IPS-NIHi11 (cell line): Measurements from ENCODE around the gene CCDC116.
"Not testable (repeated sequence)": the region's sequence is repeated elsewhere in the genome, so short reads cannot be mapped to it uniquely, and the experiment has no call there.

Experiments used
- DNase-seq: peaks from one replicate; pipeline ENCODE4 v3.0.0; 2012; ENCODE audit warnings: mixed read lengths, low spot score

The CCDC116 gene

DNA sequence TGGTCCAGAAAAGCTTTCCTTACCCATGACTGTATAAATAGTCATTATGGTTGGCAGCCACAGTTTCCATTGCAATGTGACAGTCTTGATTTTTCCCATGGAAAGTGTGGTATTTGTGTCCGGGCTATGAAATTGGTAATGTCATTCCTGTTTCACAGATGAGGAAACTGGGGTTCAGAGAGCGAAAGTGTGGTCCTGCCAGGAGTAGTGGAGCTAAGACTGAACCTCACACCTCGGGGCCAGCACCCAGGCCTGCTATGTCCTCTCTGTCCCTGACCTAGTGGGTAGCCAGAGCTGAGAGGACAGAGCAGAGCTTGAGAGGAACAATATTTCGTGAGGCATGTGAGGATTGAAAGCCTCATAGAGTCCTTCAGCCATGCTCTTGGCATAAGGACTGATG, 1.5 kb upstream of the CCDC116 start:
- no peak for DNase-seq

DNA sequence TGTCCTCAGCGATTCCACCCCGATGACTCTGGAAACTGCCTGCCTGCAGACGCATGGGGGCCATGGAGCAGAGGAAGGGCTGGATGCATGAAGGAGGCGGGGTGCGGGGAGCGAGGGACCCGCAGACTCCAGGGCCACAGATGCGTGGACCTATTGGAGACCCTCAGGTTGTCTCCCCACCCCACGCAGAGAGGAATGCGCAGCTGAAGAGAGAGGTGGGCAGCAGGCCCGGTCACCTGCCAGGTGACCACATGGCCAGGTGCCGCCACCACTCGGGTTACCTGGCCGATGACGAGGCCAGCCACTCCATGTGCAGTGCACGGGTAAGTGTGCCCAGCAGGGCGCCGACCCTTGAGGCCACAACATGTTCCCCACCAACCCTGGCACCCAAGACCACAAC, 371 bp downstream of the CCDC116 start:
- DNase-seq, result no peak

DNA sequence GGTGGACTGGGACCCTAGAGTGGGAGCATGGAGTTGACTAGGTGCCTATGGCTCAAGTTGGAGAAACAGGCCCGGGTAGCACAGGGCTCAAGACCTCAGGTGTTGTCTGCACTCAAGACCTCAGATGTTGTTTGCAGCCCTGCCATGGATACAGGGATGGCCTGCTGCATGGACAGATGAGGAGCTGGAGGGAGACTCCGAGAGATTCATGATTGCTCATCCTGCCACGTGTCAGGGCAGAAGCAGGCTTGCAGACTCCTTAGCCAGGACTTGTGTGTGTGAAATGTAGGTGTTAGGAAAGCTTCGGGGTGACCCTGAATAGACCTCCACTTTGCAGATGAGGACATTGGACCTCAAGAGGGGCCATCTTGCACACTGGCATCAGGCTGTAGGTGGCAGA, 921 bp downstream of the CCDC116 start:
- DNase-seq, result no peak

DNA sequence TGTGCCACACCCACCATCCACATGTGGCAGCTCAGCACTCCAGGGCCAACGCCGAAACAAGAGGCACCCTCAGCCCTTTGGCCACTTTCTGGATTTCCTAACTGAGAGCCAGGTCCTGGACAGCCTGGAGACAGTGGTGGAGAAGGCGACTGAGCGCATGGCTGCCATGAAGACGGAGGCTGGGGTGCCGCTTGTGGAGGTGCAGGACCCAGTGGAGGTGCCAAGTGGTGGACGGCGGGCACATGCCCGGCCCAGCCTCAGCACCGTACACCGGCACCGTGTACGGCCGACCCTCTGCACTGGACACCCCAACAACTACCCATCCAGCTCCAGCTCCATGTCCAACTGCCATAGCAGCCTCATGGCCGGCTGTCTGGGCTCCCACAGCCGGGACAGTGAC, 1.5 kb downstream of the CCDC116 start:
- DNase-seq, result no peak

DNA sequence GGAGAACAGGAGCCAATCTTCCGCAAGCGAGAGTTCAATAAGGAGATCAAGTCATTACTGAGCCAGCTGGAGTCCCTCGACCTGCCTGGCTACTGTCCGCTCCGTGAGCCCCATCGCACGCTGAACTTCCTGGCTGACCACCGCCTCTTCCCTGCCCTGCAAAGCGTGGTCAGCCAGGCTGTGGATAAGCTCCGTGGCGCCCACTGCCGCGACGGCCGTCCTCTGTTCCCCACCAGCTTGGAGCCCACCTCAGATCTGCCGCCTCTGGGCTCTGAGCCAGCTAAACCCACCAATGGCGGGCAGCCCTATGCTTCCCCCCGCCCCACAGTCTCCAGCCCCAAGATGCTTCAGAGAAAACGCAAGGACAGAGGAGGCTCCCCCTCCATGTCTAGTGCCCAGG, 2.3 kb downstream of the CCDC116 start:
- no peak for DNase-seq

DNA sequence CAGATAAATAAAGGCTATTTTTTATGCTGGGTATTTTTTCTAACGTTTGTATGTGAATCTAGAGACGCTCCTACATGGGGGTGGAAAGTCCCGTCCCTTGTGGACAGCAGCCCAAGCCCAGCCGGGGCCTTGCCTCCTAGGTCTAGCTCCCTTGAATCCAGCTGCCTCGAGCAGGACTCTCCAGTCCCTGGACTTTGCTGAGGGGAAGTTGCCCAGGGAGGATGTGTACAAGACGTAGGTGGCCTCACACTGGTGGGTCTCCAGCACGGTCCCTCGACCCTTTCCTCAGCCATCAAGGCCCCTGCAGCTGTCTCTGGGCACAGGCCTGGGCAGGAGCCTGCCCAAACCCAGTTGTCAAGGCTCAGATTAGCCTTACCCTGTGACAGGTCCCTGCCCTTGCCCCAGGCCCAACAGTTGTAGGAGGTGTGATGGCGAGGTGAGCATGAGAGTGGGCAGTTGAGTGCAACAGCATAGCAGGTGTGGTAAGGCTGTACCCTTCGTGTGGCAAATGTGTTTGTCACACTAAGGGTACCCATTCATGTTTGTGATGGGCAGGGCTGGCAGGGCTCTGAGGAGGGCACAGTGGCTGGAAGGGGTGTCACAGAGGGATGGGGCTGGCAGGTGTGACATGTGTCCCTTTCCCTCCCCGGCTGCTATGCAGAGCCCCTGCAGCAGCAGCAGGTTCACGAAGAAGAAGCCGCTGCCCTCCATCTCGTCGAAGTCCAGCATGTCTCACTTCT, 3.4 kb downstream of the CCDC116 start:
- no peak for DNase-seq

DNA sequence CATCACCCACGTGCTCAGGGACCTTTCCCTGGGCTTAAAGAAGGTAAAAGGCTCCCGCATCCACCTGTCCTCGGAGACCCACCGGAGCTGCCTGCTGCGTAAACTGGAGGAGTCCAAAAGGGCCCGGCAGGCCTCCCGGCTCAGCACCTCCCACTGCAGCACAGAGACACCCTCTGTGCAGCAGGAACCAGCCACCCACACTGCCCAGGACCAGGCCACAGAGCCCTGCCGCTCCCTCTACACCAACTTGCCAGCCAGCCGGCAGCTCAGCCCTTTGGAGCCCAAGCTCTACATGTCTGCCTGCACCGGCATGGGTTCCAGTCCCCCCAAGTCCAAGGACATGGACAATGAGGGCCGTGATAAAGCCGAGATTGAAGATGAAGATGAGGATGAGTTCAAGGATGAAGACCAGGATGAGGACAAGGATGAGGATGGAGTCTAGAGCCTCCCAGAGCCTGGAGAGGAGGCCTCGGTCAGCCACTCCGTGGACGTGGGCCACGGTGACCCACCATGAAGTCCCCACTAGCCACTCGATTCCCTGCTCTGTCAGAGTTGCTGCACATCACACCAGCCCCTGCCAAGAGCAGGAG, 4.2 kb downstream of the CCDC116 start:
- no peak for DNase-seq

DNA sequence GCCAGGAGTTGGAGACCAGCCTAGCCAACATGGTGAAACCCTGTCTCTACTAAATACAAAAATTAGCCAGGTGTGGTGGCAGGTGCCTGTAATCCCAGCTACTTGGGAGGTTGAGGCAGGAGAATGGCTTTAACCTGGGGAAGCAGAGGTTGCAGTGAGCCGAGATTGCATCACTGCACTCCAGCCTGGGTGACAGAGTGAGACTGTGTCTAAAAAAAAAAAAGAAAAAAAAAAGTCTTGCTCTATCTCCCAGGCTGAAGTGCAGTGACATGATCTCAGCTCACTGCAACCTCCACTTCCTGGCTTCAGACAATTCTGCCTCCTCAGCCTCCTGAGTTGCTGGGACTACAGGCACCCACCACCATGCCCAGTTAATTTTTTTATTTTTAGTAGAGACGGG, 4.9 kb downstream of the CCDC116 start:
- DNase-seq, result not testable (repeated sequence)

DNA sequence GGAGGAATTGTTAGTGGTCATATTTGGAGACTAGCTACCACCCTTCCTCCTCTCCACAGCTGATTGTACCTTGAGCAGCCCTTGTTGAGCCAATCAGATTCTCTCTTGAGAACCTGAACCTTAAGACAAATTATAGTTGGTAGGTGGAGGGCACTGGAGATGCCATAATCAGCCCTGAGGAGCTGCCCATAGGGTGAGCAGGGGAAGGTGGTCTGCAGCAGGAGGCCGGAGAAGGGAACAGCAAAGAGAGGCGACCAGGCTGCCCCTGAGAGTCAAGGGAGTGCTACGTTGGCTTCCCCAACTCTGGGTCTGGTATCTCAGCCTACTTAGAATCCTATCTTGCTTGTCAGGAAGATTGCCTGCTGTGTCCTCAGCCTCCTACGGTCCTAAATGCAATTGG, 6.8 kb downstream of the CCDC116 start:
- no peak for DNase-seq

DNA sequence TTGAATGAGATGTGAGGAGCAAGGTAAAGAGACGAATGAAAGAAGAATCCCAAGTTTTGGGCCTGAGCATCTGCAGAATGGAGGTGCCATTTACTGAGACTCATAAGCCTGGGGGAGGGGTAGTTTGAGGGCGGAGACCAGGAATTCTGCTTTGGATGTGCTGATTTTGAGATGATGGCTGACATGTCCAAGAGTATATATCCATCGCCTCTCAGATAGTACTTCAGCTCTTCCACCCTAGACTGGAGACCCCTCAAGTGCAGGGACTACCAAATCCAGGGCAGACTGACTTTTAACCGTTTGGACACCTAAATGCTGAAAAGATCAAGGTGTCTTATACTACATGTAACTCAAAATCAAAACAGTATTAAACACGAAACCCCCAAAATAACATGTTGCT, 8.2 kb downstream of the CCDC116 start:
- no peak for DNase-seq

DNA sequence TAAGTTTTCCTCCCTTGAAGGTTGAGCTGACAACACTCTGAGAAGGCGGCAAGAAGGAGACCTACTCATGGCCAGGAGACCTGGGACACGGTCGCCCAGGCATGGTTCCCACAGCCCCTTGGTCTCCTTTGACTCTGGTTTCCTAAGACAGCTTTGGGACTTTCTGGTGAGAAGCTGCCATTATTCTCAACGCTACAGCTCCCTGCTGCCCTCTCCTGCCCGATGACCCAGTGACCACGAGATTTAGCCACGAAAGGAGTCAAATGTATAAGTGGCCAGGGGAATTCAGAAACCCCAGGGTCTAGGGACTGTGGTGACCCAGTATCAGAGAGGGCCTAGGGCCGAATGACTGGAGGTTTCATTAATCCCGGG, 8.8 kb downstream of the CCDC116 start:
- peak; percentile 55 for DNase-seq

DNA sequence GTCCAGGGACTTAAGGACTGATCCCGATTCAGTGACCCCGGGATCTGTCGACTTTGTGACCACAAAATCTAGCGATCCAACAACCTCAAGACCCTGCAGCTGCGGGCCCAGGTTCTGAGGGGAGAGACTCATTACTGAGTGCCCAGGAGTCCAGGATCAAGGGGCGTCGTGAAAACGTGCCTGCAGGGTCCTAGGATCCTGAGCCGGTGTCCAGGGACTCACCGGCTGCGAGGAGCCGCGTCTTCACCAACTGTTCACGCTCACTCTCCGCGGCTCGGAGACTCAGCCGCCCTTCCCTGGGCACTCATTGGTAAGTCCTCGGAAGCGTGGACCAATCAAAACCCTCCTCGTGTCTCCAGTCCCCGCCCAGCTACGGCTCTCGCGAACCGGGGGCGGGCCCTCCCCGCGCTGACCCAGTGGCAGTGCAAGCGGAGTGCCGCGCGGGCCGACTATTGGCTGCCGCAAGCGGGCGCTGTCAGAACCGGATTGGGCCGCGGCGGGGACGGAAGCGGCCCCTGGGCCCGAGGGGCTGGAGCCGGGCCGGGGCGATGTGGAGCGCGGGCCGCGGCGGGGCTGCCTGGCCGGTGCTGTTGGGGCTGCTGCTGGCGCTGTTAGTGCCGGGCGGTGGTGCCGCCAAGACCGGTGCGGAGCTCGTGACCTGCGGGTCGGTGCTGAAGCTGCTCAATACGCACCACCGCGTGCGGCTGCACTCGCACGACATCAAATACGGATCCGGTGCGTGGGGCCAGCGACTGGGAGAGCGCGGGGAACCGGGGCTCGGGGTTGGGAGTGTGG, 9.4 kb downstream of the CCDC116 start, which contains the start of gene SDF2L1:
SDF2L1 (plus strand) TSS at position 514 of the 795 bp plus-strand sequence; CDS start at position 549, 35 bp downstream.
- DNase-seq, result peak; percentile 97

DNA sequence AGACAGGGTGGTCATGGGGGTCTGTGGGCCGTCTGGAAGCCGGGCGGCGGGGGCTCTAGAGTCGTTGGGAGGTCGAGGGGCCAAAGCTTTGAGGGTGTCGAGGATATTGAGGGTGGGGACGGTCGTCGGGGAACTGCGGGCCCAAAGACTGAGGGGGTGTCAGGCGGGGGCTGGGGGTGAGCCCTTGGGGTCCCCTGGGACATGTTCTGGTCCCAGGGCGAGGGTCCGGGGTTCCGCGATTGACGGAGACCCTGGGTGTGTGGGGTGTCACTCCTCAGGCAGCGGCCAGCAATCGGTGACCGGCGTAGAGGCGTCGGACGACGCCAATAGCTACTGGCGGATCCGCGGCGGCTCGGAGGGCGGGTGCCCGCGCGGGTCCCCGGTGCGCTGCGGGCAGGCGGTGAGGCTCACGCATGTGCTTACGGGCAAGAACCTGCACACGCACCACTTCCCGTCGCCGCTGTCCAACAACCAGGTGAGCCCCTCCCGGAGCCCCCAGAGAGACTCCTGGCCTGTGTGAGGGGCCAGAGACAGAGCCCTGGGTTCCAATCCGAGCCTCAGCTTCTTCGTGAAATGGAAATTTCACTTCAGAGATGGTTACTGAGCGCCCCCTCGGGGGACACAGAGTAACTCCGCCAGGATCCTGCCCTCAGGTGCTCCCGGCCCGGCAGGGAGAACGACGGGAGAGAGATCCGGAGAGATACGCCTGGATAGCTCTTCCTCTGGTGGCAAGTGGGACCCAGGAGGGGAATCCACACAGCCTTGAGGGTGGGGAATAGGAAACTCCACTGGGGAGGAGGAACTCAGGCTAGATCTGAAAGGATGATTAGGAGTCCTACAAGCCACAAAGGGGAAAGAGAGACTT, 10.3 kb downstream of the CCDC116 start:
- DNase-seq, result peak; percentile 62

DNA sequence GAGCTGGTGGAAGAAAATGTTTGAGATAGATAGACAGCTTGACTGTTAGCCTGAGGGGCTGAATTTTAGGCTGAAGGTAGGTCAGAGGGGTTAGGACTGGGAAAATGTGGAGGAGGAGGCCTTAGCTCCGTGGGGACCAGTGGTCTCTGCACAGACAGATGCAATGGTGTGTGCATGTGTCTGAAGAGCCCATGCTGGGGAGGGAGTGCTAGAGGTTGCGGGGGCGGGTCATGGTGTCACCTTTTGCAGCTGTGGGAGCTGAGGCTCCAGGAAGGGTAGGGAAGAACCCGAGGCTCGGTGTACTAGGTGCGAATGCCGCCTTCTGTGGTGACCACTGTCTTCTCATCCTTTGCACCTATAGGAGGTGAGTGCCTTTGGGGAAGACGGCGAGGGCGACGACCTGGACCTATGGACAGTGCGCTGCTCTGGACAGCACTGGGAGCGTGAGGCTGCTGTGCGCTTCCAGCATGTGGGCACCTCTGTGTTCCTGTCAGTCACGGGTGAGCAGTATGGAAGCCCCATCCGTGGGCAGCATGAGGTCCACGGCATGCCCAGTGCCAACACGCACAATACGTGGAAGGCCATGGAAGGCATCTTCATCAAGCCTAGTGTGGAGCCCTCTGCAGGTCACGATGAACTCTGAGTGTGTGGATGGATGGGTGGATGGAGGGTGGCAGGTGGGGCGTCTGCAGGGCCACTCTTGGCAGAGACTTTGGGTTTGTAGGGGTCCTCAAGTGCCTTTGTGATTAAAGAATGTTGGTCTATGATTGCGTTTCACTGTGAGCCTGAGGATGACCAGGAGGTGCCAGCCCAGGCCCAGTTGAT, 11.2 kb downstream of the CCDC116 start:
- no peak for DNase-seq

DNA sequence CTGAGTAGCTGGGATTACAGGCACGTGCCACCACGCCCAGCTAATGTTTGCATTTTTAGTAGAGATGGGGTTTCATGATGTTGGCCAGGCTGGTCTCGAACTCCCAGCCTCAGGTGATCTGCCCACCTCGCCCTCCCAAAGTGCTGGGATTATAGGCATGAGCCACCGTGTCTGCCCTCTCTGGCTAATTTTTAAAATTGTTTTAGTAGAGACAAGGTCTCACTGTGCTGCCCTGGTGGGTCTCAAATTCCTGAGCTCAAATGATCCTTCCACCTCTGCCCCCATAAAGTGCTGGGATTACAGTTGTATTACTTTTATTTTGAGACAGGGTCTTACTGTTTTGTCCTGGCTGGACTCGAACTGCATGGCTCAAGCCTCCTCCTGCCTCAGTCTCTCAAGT, 13.0 kb downstream of the CCDC116 start:
- DNase-seq, result not testable (repeated sequence)

DNA sequence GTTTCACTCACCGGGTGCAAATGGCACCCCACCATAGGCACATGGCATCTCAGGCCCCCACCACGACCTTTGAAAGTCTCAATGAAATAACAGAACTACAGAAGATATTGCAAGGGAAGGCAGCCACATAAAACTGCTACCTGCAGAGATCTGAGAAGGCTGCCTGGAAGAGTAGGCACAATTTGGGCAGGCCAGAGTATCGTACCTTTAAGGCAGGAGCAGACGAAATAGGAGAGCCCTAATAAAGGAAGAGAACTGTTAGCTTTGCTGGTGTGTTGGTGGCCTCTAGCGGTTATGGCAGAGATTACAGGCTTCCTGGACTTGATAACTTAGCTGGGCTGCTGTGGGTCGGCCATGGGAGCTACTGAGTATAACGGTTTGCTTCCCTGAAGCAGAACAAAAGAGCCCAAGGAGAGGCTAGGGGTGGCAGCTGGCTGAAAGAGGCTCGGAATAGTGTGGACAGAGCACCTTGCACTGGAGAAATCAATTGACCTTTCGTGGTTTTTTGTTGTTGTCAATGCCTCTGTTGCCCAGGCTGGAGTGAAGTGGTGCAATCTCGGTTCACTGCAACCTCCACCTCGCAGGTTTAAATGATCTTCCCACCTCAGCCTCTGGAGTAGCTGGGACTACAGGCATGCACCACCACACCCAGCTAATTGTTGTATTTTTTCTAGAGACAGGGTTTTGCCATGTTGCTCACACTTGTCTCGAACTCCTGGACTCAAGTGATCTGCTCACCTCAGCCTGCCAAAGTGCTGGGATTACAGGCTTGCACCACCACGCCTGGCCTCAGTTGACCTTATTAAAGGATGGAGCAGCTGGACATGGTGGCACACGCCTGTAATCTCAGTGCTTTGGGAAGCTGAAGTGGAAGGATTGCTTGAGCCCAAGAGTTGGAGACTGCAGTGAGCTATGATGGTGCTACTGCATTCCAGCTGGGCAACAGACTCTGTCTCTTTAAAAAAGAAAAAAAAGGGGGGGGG, 14.3 kb downstream of the CCDC116 start:
- DNase-seq, result peak; percentile 64

DNA sequence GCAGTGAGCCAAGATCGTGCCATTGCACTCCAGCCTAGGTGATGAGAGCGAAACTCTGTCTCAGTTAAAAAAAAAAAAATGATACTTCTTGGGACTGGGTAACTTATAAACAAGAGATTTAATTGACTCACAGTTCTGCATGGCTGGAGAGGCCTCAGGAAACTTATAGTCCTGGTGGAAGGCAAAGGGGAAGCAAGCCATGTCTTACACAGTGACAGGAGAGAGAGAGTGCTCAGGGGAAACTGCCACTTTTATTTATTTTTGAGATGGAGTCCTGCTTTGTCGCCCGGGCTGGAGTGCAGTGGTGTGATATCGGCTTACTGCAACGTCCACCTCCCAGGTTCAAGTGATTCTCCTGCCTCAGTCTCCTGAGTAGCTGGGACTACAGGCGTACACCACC, 17.7 kb downstream of the CCDC116 start:
- no peak for DNase-seq

DNA sequence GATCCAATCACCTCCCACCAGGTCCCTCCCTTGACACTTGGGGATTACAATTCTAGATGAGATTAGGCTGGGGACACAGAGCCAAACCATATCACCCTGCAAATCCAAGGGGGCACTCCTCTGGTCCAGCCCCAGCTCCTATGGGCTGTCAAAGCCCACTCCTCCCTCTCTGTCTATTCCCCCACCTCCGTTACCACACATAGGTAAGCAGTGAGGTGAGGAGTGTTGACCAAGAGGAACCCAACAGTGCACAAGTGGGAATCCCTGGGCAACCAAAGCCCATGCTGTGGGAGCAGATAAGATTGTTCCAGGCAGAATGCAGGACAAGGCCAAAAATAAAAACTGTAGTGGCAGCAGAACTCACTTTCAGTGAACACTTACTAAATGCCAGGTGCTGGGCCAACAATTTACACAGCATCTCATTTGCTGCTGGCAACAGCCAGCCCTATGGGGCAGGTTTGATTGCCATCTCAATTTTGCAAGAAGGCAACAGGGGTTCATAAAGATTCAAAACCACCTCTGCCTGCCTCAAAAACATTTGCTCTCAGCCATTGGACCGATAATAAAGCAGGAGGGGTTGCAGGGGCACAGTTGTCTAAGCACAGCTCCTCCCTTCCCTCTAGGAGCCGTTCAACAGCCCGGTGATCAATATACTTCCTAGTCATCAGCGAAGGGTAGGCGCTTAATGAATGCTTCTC, 18.4 kb downstream of the CCDC116 start:
- DNase-seq, result no peak

DNA sequence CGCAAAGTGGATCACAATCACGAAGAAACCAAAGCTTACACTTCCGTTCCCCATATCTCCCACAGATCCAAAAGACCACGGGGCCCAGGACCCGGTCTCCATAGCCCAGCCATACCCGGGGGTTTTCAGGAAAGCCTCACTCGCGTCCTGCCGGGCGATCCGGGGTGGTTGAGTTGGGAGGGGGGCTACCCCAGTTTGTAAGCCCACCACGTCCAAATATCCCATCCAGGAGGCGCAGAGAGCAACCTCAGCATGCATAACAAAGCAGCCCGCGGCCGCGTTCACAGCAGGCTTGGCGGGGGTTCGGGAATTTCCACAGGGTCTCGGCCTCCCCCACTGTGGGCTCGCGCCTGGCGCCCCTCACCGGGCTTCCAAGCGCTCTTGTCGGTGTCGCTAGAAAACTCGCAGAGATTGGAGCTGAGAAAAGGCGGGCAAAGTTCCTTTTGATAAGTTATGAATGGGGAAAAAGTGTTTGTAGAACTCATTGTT, 19.0 kb downstream of the CCDC116 start:
- DNase-seq, result peak; percentile 31
